ENCODE data around the gene SLC16A1. TPM values are rescaled to one million over a fixed set of nuclear protein-coding genes. Genes with fewer than 3 reads are reported as not detected.

The SLC16A1 gene
- total and polyA plus RNA-seq, 2 experiments from 2014 or later, result 231 to 593 TPM

- H3K27ac ChIP-seq (ENCODE audit: low read depth), result 0 out of 2 replicates have a peak overlapping the region, but pooled peaks have one; percentile 39
- H3F3A ChIP-seq (replicated peaks; ENCODE audit: low read depth), result no peaks in the 10 kb centered on the region
- Mint-ChIP-seq H3K4me3 (no peak overlapping the region), H3K36me3 (ENCODE audit: low read depth) (peaks cover 26% of the 10 kb centered on the region), H3K9me3 (no peaks in the 10 kb centered on the region), H3K27me3 (ENCODE audit: insufficient read depth, low read depth, poor library complexity) (peaks cover 3% of the 10 kb centered on the region), H3K4me1 (no peaks in the 10 kb centered on the region), H3K27ac (no peak overlapping the region)
- no peaks in the 10 kb centered on the region for H3K27me3 ChIP-seq (ENCODE audit: insufficient read depth)
- no peaks in the 10 kb centered on the region for H3K79me2 ChIP-seq (replicated peaks; ENCODE audit: insufficient read depth)
- no peak overlapping the region for H2AFZ ChIP-seq
- H3K9me2 ChIP-seq (ENCODE audit: insufficient read depth), result no peaks in the 10 kb centered on the region
- ATAC-seq, result no peak
- no peaks in the 10 kb centered on the region for H3K36me3 ChIP-seq (ENCODE audit: insufficient read depth)
- no peak for DNase-seq (ENCODE audit: low spot score)
- H4K20me1 ChIP-seq (replicated peaks; ENCODE audit: insufficient read depth), result no peaks in the 10 kb centered on the region
- H3K4me3 ChIP-seq, result no peak overlapping the region
- no peaks in the 10 kb centered on the region for H3K4me1 ChIP-seq (ENCODE audit: insufficient read depth)
- H3K4me2 ChIP-seq, result no peak overlapping the region
- TF ChIP-seq JUNB (IDR thresholded peaks at IDR 0.05; ENCODE audit: unreplicated experiment) (no peak), EZH2 (IDR thresholded peaks at IDR 0.05; ENCODE audit: low read depth, unreplicated experiment) (no peak), REST (IDR thresholded peaks at IDR 0.05; ENCODE audit: unreplicated experiment) (no peak), NANOG (IDR thresholded peaks at IDR 0.05; ENCODE audit: borderline replicate concordance) (no peak)
Observed at GRCh38 chr1:113003751-113004690, 48.0 kb upstream of the SLC16A1 start.

DNA sequence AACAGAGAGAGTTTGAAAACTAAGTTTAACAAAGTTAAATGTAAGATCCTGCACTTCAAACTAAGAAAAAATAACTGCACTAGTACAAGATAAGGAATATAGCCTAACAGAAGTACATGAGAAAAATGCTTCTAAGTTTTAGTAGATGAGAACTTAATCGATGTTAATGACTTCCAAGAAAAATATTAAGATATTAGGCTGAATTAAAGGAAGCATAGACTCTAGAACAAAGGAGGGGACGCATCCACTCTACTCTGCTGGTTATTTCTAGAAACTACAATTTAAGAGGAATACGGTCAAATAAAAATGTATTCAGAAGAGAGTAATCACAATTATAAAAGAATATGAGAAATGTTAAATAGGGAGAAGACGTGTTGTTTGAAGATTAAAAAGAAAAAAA is 46.3 kb upstream of the SLC16A1 start:
- Histone ChIP-seq H3K27me3 (ENCODE audit: insufficient read depth) (no peaks in the 10 kb centered on the region), H3K4me3 (no peak overlapping the region), H3K79me2 (replicated peaks; ENCODE audit: insufficient read depth) (no peaks in the 10 kb centered on the region), H3F3A (replicated peaks; ENCODE audit: low read depth) (no peaks in the 10 kb centered on the region), H3K4me1 (ENCODE audit: insufficient read depth) (no peaks in the 10 kb centered on the region), H3K36me3 (ENCODE audit: insufficient read depth) (no peaks in the 10 kb centered on the region), H3K27ac (ENCODE audit: low read depth) (no peak overlapping the region), H4K20me1 (replicated peaks; ENCODE audit: insufficient read depth) (no peaks in the 10 kb centered on the region), H2AFZ (no peak overlapping the region), H3K4me2 (no peak overlapping the region), H3K9me2 (ENCODE audit: insufficient read depth) (no peaks in the 10 kb centered on the region)
- peaks cover 3% of the 10 kb centered on the region for H3K27me3 Mint-ChIP-seq (ENCODE audit: insufficient read depth, low read depth, poor library complexity)
- ATAC-seq (no peak), DNase-seq (ENCODE audit: low spot score) (no peak)
- H3K9me3 Mint-ChIP-seq, result no peaks in the 10 kb centered on the region
- peaks cover 26% of the 10 kb centered on the region for H3K36me3 Mint-ChIP-seq (ENCODE audit: low read depth)
- H3K4me3 Mint-ChIP-seq, result no peak overlapping the region
- no peak overlapping the region for H3K27ac Mint-ChIP-seq
- no peaks in the 10 kb centered on the region for H3K4me1 Mint-ChIP-seq
- no peak for TF ChIP-seq REST (IDR thresholded peaks at IDR 0.05; ENCODE audit: unreplicated experiment)
- no peak for TF ChIP-seq EZH2phosphoT487 (IDR thresholded peaks at IDR 0.05; ENCODE audit: unreplicated experiment)
- no peak for TF ChIP-seq STAT1 (IDR thresholded peaks at IDR 0.05; ENCODE audit: unreplicated experiment)
- TF ChIP-seq JUNB (IDR thresholded peaks at IDR 0.05; ENCODE audit: unreplicated experiment), result no peak
- no peak for TF ChIP-seq NANOG (IDR thresholded peaks at IDR 0.05; ENCODE audit: borderline replicate concordance)
- no peak for TF ChIP-seq ZNF114 (CRISPR knock-in tag; IDR thresholded peaks at IDR 0.05)
- no peak for TF ChIP-seq CTCF (conservative IDR thresholded peaks at IDR 0.05; ENCODE audit: low read depth in 2 of 2)
- TF ChIP-seq EZH2 (IDR thresholded peaks at IDR 0.05; ENCODE audit: low read depth, unreplicated experiment), result no peak
- TF ChIP-seq POLR2AphosphoS5 (IDR thresholded peaks at IDR 0.05; ENCODE audit: low read depth), result no peak
- TF ChIP-seq CREB1 (CRISPR knock-in tag; IDR thresholded peaks at IDR 0.05; ENCODE audit: low read depth), result no peak
- TF ChIP-seq ZNF331 (CRISPR knock-in tag; IDR thresholded peaks at IDR 0.05; ENCODE audit: low read depth), result no peak

Measured in GM23338 (cell line).